ENCODE measurements around the gene TMTC3. TPM values are rescaled to one million over a fixed set of nuclear protein-coding genes. Genes with fewer than 3 reads are reported as not detected.
"Not testable (repeated sequence)": the region's sequence is repeated elsewhere in the genome, so short reads cannot be mapped to it uniquely, and the experiment has no call there.

Gene TMTC3
- total RNA-seq, 4 donors from 2014 or later, result 4.1 to 12.1 (median 8.3) TPM

- Histone ChIP-seq H3K27me3 (no peaks in the 10 kb centered on the region), H3K4me3 (no peak overlapping the region), H3K27ac (no peak overlapping the region), H3K9me3 (no peaks in the 10 kb centered on the region), H3K36me3 (peaks cover 0 to 25% (median 0%) of the 10 kb centered on the region in 3 donors), H3K4me1 (no peaks in the 10 kb centered on the region)
- no peak for DNase-seq
- no peak for TF ChIP-seq POLR2A (IDR thresholded peaks at IDR 0.05)
- TF ChIP-seq CTCF (IDR thresholded peaks at IDR 0.05), result no peak
Measured at GRCh38 chr12:88113871-88114270, 28.2 kb upstream of the TMTC3 start.

GRCh38 chr12:88122666-88123065 is 19.4 kb upstream of the TMTC3 start:
- Histone ChIP-seq H3K36me3 (peaks cover 0 to 13% (median 0%) of the 10 kb centered on the region in 3 donors), H3K4me1 (no peaks in the 10 kb centered on the region), H3K27ac (no peak overlapping the region), H3K27me3 (no peaks in the 10 kb centered on the region), H3K9me3 (no peaks in the 10 kb centered on the region), H3K4me3 (no peak overlapping the region)
- TF ChIP-seq CTCF (IDR thresholded peaks at IDR 0.05) (no peak), POLR2A (IDR thresholded peaks at IDR 0.05) (no peak)
- DNase-seq, result no peak

GRCh38 chr12:88127099-88127498 is 15.0 kb upstream of the TMTC3 start:
- Histone ChIP-seq H3K36me3 (peaks cover 0 to 5% (median 0%) of the 10 kb centered on the region in 3 donors), H3K4me3 (no peak overlapping the region), H3K27me3 (no peaks in the 10 kb centered on the region), H3K27ac (no peak overlapping the region), H3K4me1 (no peaks in the 10 kb centered on the region), H3K9me3 (no peaks in the 10 kb centered on the region)
- TF ChIP-seq CTCF (IDR thresholded peaks at IDR 0.05) (no peak), POLR2A (IDR thresholded peaks at IDR 0.05) (no peak)
- DNase-seq, result no peak

- no peak for DNase-seq
- Histone ChIP-seq H3K4me3 (no peak overlapping the region), H3K27me3 (no peaks in the 10 kb centered on the region), H3K36me3 (peaks cover 0 to 5% (median 0%) of the 10 kb centered on the region in 3 donors), H3K4me1 (no peaks in the 10 kb centered on the region), H3K9me3 (no peaks in the 10 kb centered on the region), H3K27ac (no peak overlapping the region)
- TF ChIP-seq POLR2A (IDR thresholded peaks at IDR 0.05) (no peak), CTCF (IDR thresholded peaks at IDR 0.05) (no peak)
Measured at GRCh38 chr12:88127855-88128254, 14.3 kb upstream of the TMTC3 start.

- H3K4me3 ChIP-seq, result no peak overlapping the region
- H3K27ac ChIP-seq, result no peak overlapping the region
- H3K4me1 ChIP-seq, result no peaks in the 10 kb centered on the region
- H3K36me3 ChIP-seq, result peaks cover 0 to 3% (median 0%) of the 10 kb centered on the region in 3 donors
- H3K9me3 ChIP-seq, result no peaks in the 10 kb centered on the region
- no peak for DNase-seq
- TF ChIP-seq POLR2A (IDR thresholded peaks at IDR 0.05), result no peak
- no peak for TF ChIP-seq CTCF (IDR thresholded peaks at IDR 0.05)
- H3K27me3 ChIP-seq, result no peaks in the 10 kb centered on the region
Measured at GRCh38 chr12:88132392-88132791, 9.7 kb upstream of the TMTC3 start.

- not testable (repeated sequence) for H3K27me3 ChIP-seq, H3K36me3 ChIP-seq, H3K9me3 ChIP-seq, DNase-seq, H3K4me3 ChIP-seq, H3K4me1 ChIP-seq, H3K27ac ChIP-seq
Measured at GRCh38 chr12:88133181-88133580, 8.9 kb upstream of the TMTC3 start.

- H3K36me3 ChIP-seq, H3K27me3 ChIP-seq, H3K27ac ChIP-seq, H3K9me3 ChIP-seq, H3K4me3 ChIP-seq, DNase-seq: not testable (repeated sequence)
- peaks cover 0 to 26% (median 0%) of the 10 kb centered on the region in 4 donors for H3K4me1 ChIP-seq
Measured at GRCh38 chr12:88139711-88140110, 2.4 kb upstream of the TMTC3 start.
